GM18868 (cell line): ENCODE data around the gene GLP1R.
"Not testable (repeated sequence)": the region's sequence is repeated elsewhere in the genome, so short reads cannot be mapped to it uniquely, and the experiment has no call there.

Source experiments
- ATAC-seq: cut with Tn5 transposase; IDR thresholded peaks from one replicate; pipeline ENCODE4 v1.9.1; 2021; ENCODE audit warnings: mild to moderate bottlenecking, moderate library complexity; ENCODE audit not compliant: unreplicated experiment

GLP1R gene

GRCh38 chr6:39118921-39119320 is 70.3 kb downstream of the GLP1R start:
- ATAC-seq = no peak

- no peak for ATAC-seq
These were observed 75.5 kb downstream of the GLP1R start for GRCh38 chr6:39124114-39124513.

- ATAC-seq = no peak
These were observed 79.5 kb downstream of the GLP1R start for GRCh38 chr6:39128106-39128505.

- ATAC-seq = no peak
These were observed 80.3 kb downstream of the GLP1R start for GRCh38 chr6:39128832-39129231.

- ATAC-seq = no peak
These were observed 82.1 kb downstream of the GLP1R start for GRCh38 chr6:39130691-39131090.

GRCh38 chr6:39134761-39135160 is 86.2 kb downstream of the GLP1R start:
- ATAC-seq = not testable (repeated sequence)

GRCh38 chr6:39136207-39136606 is 87.6 kb downstream of the GLP1R start:
- not testable (repeated sequence) for ATAC-seq

GRCh38 chr6:39137245-39137644 is 88.7 kb downstream of the GLP1R start:
- ATAC-seq = no peak
